Esophagus muscularis mucosa (tissue), 4 donors: ENCODE data around the gene PTPN9. TPM values are rescaled to one million over a fixed set of nuclear protein-coding genes. Genes with fewer than 3 reads are reported as not detected.
"Not testable (repeated sequence)": the region's sequence is repeated elsewhere in the genome, so short reads cannot be mapped to it uniquely, and the experiment has no call there.

Experiments
- DNase-seq: peaks from one replicate; pipeline ENCODE4 v3.0.0-alpha.2; 2017; ENCODE audit errors: extremely low spot score
- H3K27ac ChIP-seq, 4 donors: fragments of 200-600 bp; sonication (generic); replicated peaks in 1 of 4; 1 replicate in 3 of 4; 2 replicates in 1 of 4; pipeline ENCODE4 v1.5.1; 2016 to 2019; ENCODE audit warnings: mild to moderate bottlenecking in 1 of 4
- H3K27me3 ChIP-seq, 4 donors: fragments of 200-600 bp; sonication (generic); one replicate each; pipeline versions ENCODE4 v1.5.1 to v1.6.0; 2016 to 2019
- H3K36me3 ChIP-seq, 4 donors: fragments of 200-600 bp; sonication (generic); one replicate each; pipeline ENCODE4 v1.5.1; 2016 to 2019
- H3K4me1 ChIP-seq, 4 donors: fragments of 200-600 bp; sonication (generic); one replicate each; pipeline ENCODE4 v1.5.1; 2016 to 2019
- H3K4me3 ChIP-seq, 4 donors: fragments of 200-600 bp; sonication (generic); 1 replicate in 2 of 4; 2 replicates in 2 of 4; pipeline ENCODE4 v1.5.1; 2016 to 2019; ENCODE audit warnings: mild to moderate bottlenecking in 4 of 4, moderate library complexity in 1 of 4
- H3K9me3 ChIP-seq, 4 donors: fragments of 200-600 bp; sonication (generic); 1 replicate in 3 of 4; 2 replicates in 1 of 4; pipeline ENCODE4 v1.5.1; 2016 to 2019
- EP300 ChIP-seq: sonication (generic); formaldehyde crosslinking; IDR thresholded peaks from one replicate; pipeline ENCODE4 v1.6.1; 2017; ENCODE audit warnings: antibody characterized with exemption
- POLR2A ChIP-seq: fragments of 450-650 bp; IDR thresholded peaks from one replicate; pipeline ENCODE4 v1.6.1; 2017; ENCODE audit warnings: antibody characterized with exemption, moderate library complexity, mild to moderate bottlenecking, low read depth
- POLR2AphosphoS5 ChIP-seq, 2 donors: sonication (generic); formaldehyde crosslinking; IDR thresholded peaks; one replicate each; pipeline ENCODE4 v1.6.1; 2017; ENCODE audit warnings: antibody characterized with exemption in 2 of 2
- WGBS: methylation state at CpG from one replicate; pipeline ENCODE4 v1.1.5; 2018; 5-methylcytosine and 5-hydroxymethylcytosine counted together
- intact Hi-C: fragments of 100-400 bp; cut with DNase I; formaldehyde crosslinking; loops from one replicate; pipeline ENCODE4 v1.15.1; 2023
- total RNA-seq, 4 donors: library from RNA; depleted of rRNA; stranded (reverse); fragments of >200 nt; gene quantifications; one replicate each; pipeline versions ENCODE4 v1.1.0 to v1.2.1, GENCODE V29; 2016
- TF ChIP-seq, protein P1 (sequence below), 3 experiments: fragments of 200-600 bp in 2 of 3; fragments of 450-650 bp in 1 of 3; sonication (generic) in 2 of 3; IDR thresholded peaks; one replicate each; pipeline ENCODE4 v1.5.1; 2017 to 2019; ENCODE audit warnings: antibody characterized with exemption in 3 of 3, mild to moderate bottlenecking in 2 of 3, moderate library complexity in 1 of 3

The PTPN9 gene
- total RNA-seq, 4 donors from 2014 or later, result 20.3 to 31.6 (median 27.5) TPM

GRCh38 chr15:75583701-75584100 lies 4.6 kb upstream of the PTPN9 start:
- Histone ChIP-seq H3K4me1 (peaks cover 4 to 20% (median 13%) of the 10 kb centered on the region in 4 donors), H3K27me3 (no peaks in the 10 kb centered on the region), H3K36me3 (peaks cover 0 to 13% (median 4%) of the 10 kb centered on the region in 4 donors), H3K27ac (peak overlapping the region in 1 of 4 donors; percentile 3), H3K9me3 (no peaks in the 10 kb centered on the region), H3K4me3 (no peak overlapping the region)
- no peak for DNase-seq
- WGBS, result 40% methylated on average over 5 of the region's 5 CpGs
- TF ChIP-seq POLR2AphosphoS5 (IDR thresholded peaks at IDR 0.05) (no peak), POLR2A (no peak), EP300 (no peak)
- TF ChIP-seq, protein P1, sequence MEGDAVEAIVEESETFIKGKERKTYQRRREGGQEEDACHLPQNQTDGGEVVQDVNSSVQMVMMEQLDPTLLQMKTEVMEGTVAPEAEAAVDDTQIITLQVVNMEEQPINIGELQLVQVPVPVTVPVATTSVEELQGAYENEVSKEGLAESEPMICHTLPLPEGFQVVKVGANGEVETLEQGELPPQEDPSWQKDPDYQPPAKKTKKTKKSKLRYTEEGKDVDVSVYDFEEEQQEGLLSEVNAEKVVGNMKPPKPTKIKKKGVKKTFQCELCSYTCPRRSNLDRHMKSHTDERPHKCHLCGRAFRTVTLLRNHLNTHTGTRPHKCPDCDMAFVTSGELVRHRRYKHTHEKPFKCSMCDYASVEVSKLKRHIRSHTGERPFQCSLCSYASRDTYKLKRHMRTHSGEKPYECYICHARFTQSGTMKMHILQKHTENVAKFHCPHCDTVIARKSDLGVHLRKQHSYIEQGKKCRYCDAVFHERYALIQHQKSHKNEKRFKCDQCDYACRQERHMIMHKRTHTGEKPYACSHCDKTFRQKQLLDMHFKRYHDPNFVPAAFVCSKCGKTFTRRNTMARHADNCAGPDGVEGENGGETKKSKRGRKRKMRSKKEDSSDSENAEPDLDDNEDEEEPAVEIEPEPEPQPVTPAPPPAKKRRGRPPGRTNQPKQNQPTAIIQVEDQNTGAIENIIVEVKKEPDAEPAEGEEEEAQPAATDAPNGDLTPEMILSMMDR (IDR thresholded peaks at IDR 0.05), result no peak
- intact Hi-C loops, result no loop called here

DNA sequence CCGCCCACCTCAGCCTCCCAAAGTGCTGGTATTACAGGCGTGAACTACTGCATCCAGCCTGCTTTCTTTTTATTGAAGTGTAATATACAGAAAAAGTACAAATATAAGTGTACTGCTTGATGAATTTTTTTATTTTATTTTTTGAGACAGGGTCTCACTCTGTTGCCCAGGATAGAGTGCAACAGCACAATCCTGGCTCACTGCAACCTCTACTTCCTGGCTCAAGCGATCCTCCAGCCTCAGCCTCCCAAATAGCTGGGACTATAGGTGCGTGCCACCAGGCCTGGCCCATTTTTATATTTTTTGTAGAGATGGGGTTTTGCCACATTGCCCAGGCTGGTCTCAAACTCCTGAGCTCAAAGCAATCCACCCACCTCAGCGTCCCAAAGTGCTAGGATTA lies 3.8 kb upstream of the PTPN9 start:
- H3K4me3 ChIP-seq, H3K27me3 ChIP-seq, DNase-seq, intact Hi-C loops, H3K27ac ChIP-seq, H3K9me3 ChIP-seq: not testable (repeated sequence)
- peaks cover 4 to 21% (median 14%) of the 10 kb centered on the region in 4 donors for H3K4me1 ChIP-seq
- H3K36me3 ChIP-seq, result peaks cover 0 to 12% (median under 1%) of the 10 kb centered on the region in 4 donors
- 92% methylated on average over 5 of the region's 5 CpGs for WGBS

DNA sequence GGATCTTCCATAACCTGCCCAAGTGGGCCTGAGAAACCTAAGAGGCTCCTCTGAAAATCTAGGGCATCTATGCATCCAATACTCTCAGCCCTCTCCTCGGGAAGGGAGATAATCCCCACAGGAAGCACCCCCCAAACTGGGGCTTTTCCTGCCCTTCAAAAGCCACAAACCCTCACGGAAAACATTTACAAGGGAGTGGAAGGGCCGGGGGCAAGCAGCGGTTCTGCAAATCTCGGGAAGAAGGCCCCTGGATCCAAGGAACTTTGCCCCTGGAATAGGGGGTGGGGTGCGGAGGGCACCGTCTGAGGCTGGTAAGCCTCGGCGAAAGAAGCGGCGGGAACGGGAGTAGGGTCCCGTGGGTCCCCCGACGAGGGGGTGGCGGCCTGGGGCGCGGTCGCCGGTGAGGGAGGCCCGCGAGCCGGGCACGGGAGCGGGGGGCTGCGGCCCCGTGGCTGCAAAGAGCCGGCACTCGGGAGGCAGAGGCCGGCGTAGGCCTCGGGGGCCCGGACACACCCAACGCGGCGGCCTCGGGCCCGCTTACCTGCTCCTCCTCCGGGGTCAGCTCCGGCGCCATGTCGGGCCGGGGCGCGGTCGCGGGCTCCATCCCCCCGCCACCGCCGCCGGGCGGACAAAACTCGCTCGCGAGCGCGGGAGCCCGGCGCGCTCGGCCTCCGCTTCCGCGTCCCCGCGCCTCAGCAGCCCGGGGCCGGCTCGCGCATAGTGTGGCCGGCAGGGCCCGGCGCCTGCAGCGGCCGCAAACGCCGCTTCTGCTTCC lies 755 bp downstream of the PTPN9 start:
- DNase-seq, result no peak
- Histone ChIP-seq H3K4me1 (peaks cover 17 to 44% (median 40%) of the 10 kb centered on the region in 4 donors), H3K36me3 (no peaks in the 10 kb centered on the region), H3K4me3 (peak overlapping the region; percentile 74 to 94 (median 88)), H3K27me3 (no peaks in the 10 kb centered on the region), H3K27ac (peak overlapping the region; percentile 86 to 93 (median 92)), H3K9me3 (no peaks in the 10 kb centered on the region)
- TF ChIP-seq, protein P1 (IDR thresholded peaks at IDR 0.05), result peak in 1 of 3 experiments; percentile 4
- no peak for TF ChIP-seq POLR2A
- no peak for TF ChIP-seq EP300
- no peak for TF ChIP-seq POLR2AphosphoS5 (IDR thresholded peaks at IDR 0.05)
- intact Hi-C loops, result loop anchor here (5.0 to 10.0 kb wide), 3 partner anchors 46 to 126 kb away; partner anchors contain the start of gene SIN3A
- under 1% methylated on average over 21 of the region's 77 CpGs for WGBS

DNA sequence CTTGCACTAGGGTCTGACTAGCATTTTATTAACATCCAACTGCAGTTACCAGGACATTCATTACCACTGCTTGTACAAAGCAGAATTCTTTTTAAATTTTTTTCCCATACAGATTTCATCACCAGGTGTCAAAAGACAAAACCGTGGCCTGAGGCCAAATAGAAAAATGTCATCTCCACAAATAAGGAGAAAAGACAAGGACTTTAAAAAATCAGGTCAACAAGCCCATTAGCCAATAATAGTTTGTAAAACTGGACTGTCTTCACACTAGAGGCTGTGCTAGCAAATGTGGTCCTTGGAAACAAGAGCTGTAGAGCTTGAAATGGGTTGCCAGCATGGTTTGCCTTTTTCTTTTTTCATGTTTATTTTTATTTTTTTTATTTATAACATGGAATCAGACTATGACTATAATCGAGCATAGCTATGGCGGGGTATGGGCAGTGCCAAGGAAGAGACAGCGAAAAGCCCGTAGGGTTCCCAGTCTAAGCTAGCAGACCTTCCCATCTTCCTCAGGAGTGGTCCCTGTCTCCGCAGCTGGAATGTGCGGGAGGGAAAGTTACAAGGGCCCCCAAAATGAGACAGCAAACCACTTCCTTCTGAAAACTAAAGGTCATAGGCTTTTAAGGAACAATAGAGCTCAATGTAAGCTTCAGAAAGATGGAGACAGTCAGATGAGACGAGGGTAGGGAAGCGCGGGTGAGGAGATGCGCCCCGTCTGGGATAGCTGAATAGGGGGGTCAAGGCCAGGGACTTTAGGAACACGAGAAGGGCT lies 1.5 kb downstream of the PTPN9 start:
- no peak for DNase-seq
- 3% methylated on average over 13 of the region's 13 CpGs for WGBS
- TF ChIP-seq POLR2AphosphoS5 (IDR thresholded peaks at IDR 0.05) (peak in 1 of 2 donors; percentile 54), EP300 (no peak)
- Histone ChIP-seq H3K4me3 (peak overlapping the region; percentile 74 to 94 (median 88)), H3K36me3 (no peaks in the 10 kb centered on the region), H3K27ac (peak overlapping the region; percentile 86 to 93 (median 92)), H3K4me1 (peaks cover 17 to 51% (median 46%) of the 10 kb centered on the region in 4 donors), H3K9me3 (no peaks in the 10 kb centered on the region), H3K27me3 (no peaks in the 10 kb centered on the region)
- intact Hi-C loops, result loop anchor here (5.0 to 10.0 kb wide), 3 partner anchors 45 to 125 kb away; partner anchors contain the start of gene SIN3A

DNA sequence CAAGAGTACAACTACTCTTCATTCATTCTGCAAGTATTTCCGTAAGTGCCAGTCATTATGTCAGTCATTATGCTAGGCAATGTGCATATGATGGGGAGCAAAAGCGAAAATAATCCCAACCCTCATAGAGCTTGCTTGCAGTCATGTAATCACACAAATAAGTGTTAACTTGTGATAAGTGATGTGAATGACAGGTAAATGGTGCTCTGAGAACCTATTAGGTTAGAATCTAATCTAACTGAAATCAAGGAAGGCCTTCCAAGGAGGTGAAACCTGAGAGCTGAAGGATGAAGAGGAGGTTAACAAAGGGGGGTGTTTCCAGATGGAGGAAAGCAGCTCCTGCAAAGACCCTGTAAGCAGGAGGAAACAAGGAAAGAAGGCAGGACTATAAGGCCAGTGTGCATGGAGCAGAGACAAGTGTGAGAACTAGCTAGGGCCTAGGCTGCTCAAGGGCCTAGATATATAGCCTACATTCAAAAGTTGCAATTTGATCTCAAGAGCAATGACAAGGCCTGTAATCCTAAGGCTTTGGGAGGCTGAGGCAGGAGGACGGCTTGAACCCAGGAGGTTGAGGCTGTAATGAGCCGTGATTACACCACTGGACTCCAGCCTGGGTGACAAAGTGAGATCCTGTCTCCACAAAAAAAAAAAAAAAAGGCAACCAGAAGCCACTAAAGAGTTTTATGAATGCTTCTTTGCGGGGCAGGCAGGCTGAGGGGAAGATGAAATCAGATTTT lies 5.3 kb downstream of the PTPN9 start:
- H3K4me1 ChIP-seq, result peaks cover 21 to 66% (median 64%) of the 10 kb centered on the region in 4 donors
- intact Hi-C loops, result loop anchor here (10.0 kb wide), 1 partner anchor 111 kb away; no protein-coding TSS in a partner anchor
- no peak for TF ChIP-seq POLR2A
- peaks cover 0 to 3% (median 0%) of the 10 kb centered on the region in 4 donors for H3K36me3 ChIP-seq
- no peak for DNase-seq
- H3K9me3 ChIP-seq, result no peaks in the 10 kb centered on the region
- no peak overlapping the region for H3K27ac ChIP-seq
- no peaks in the 10 kb centered on the region for H3K27me3 ChIP-seq
- WGBS, result 92% methylated on average over 5 of the region's 5 CpGs
- H3K4me3 ChIP-seq, result no peak overlapping the region
